Measurements from ENCODE around the gene CXCL14. TPM values are rescaled to one million over a fixed set of nuclear protein-coding genes. Genes with fewer than 3 reads are reported as not detected.

The CXCL14 gene
- total and polyA plus RNA-seq, 2 of the 13 experiments (the other 11 are each of a cell fraction or from before 2014, with no cell fraction given) = not detected

DNA sequence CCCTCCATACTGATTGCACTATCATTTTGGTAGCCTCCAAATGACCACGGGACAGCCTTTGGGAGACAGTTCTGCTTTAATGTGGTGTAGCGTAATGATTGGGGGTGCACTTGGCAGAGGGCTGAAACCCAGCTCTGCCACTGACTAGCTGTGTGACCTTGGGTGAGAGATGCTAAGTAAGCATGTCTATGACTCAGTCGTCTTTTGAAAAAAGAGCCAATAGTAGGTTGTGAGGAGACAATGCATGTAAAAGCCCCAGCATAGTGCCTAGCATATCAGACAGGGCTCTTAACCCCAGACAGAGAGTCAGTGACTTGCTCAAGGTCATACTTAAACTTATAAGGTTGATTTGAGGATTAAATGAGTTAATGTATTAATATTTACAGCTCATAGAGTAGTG, 18.0 kb upstream of the CXCL14 start:
- no peak overlapping the region for H3K9ac ChIP-seq (ENCODE audit: insufficient read depth, low read depth, low read length)
- FAIRE-seq (no peak), ATAC-seq (no peak), DNase-seq (ENCODE audit: low spot score) (no peak)
- peaks cover 2 to 8% of the 10 kb centered on the region in 2 experiments; a peak in 3 of 5 replicates for H3K27me3 ChIP-seq (ENCODE audit: control insufficient read depth in 1 of 2, insufficient read depth in 2 of 2, low read length in 2 of 2)
- WGBS (ENCODE audit: low lambda C conversion rate) = 22% methylated on average over 3 of the region's 3 CpGs
- H3K27ac ChIP-seq (ENCODE audit: extremely low read length, insufficient read depth, low read length) = no peak overlapping the region
- TF ChIP-seq YEATS4 (CRISPR knock-in tag; IDR thresholded peaks at IDR 0.05; ENCODE audit: borderline replicate concordance) = no peak
- no peak for TF ChIP-seq RARG (CRISPR knock-in tag; IDR thresholded peaks at IDR 0.05; ENCODE audit: low read depth)
- TF ChIP-seq KAT2B (IDR thresholded peaks at IDR 0.05; ENCODE audit: borderline replicate concordance, low read depth, low read length) = no peak
- TF ChIP-seq, protein P1, sequence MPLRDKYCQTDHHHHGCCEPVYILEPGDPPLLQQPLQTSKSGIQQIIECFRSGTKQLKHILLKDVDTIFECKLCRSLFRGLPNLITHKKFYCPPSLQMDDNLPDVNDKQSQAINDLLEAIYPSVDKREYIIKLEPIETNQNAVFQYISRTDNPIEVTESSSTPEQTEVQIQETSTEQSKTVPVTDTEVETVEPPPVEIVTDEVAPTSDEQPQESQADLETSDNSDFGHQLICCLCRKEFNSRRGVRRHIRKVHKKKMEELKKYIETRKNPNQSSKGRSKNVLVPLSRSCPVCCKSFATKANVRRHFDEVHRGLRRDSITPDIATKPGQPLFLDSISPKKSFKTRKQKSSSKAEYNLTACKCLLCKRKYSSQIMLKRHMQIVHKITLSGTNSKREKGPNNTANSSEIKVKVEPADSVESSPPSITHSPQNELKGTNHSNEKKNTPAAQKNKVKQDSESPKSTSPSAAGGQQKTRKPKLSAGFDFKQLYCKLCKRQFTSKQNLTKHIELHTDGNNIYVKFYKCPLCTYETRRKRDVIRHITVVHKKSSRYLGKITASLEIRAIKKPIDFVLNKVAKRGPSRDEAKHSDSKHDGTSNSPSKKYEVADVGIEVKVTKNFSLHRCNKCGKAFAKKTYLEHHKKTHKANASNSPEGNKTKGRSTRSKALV (CRISPR knock-in tag; IDR thresholded peaks at IDR 0.05) = no peak
- TF ChIP-seq, protein P2, sequence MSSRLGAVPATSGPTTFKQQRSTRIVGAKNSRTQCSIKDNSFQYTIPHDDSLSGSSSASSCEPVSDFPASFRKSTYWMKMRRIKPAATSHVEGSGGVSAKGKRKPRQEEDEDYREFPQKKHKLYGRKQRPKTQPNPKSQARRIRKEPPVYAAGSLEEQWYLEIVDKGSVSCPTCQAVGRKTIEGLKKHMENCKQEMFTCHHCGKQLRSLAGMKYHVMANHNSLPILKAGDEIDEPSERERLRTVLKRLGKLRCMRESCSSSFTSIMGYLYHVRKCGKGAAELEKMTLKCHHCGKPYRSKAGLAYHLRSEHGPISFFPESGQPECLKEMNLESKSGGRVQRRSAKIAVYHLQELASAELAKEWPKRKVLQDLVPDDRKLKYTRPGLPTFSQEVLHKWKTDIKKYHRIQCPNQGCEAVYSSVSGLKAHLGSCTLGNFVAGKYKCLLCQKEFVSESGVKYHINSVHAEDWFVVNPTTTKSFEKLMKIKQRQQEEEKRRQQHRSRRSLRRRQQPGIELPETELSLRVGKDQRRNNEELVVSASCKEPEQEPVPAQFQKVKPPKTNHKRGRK (CRISPR knock-in tag; IDR thresholded peaks at IDR 0.05) = no peak
- TF ChIP-seq ZNF790 (CRISPR knock-in tag; IDR thresholded peaks at IDR 0.05; ENCODE audit: borderline replicate concordance) = no peak
- TF ChIP-seq TGIF2 (CRISPR knock-in tag; IDR thresholded peaks at IDR 0.05) = no peak
- no peak for TF ChIP-seq MXD4 (CRISPR knock-in tag; IDR thresholded peaks at IDR 0.05)
- no peak for TF ChIP-seq KLF11 (CRISPR knock-in tag; IDR thresholded peaks at IDR 0.05)
- no peak for TF ChIP-seq ZNF577 (CRISPR knock-in tag; IDR thresholded peaks at IDR 0.05; ENCODE audit: borderline replicate concordance, low read depth)
- TF ChIP-seq, protein P3, sequence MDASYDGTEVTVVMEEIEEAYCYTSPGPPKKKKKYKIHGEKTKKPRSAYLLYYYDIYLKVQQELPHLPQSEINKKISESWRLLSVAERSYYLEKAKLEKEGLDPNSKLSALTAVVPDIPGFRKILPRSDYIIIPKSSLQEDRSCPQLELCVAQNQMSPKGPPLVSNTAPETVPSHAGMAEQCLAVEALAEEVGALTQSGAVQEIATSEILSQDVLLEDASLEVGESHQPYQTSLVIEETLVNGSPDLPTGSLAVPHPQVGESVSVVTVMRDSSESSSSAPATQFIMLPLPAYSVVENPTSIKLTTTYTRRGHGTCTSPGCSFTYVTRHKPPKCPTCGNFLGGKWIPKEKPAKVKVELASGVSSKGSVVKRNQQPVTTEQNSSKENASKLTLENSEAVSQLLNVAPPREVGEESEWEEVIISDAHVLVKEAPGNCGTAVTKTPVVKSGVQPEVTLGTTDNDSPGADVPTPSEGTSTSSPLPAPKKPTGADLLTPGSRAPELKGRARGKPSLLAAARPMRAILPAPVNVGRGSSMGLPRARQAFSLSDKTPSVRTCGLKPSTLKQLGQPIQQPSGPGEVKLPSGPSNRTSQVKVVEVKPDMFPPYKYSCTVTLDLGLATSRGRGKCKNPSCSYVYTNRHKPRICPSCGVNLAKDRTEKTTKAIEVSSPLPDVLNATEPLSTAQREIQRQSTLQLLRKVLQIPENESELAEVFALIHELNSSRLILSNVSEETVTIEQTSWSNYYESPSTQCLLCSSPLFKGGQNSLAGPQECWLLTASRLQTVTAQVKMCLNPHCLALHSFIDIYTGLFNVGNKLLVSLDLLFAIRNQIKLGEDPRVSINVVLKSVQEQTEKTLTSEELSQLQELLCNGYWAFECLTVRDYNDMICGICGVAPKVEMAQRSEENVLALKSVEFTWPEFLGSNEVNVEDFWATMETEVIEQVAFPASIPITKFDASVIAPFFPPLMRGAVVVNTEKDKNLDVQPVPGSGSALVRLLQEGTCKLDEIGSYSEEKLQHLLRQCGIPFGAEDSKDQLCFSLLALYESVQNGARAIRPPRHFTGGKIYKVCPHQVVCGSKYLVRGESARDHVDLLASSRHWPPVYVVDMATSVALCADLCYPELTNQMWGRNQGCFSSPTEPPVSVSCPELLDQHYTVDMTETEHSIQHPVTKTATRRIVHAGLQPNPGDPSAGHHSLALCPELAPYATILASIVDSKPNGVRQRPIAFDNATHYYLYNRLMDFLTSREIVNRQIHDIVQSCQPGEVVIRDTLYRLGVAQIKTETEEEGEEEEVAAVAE (CRISPR knock-in tag; IDR thresholded peaks at IDR 0.05; ENCODE audit: borderline replicate concordance) = no peak
- TF ChIP-seq ZNF709 (CRISPR knock-in tag; IDR thresholded peaks at IDR 0.05) = no peak
- TF ChIP-seq, protein P4, sequence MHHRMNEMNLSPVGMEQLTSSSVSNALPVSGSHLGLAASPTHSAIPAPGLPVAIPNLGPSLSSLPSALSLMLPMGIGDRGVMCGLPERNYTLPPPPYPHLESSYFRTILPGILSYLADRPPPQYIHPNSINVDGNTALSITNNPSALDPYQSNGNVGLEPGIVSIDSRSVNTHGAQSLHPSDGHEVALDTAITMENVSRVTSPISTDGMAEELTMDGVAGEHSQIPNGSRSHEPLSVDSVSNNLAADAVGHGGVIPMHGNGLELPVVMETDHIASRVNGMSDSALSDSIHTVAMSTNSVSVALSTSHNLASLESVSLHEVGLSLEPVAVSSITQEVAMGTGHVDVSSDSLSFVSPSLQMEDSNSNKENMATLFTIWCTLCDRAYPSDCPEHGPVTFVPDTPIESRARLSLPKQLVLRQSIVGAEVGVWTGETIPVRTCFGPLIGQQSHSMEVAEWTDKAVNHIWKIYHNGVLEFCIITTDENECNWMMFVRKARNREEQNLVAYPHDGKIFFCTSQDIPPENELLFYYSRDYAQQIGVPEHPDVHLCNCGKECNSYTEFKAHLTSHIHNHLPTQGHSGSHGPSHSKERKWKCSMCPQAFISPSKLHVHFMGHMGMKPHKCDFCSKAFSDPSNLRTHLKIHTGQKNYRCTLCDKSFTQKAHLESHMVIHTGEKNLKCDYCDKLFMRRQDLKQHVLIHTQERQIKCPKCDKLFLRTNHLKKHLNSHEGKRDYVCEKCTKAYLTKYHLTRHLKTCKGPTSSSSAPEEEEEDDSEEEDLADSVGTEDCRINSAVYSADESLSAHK (CRISPR knock-in tag; IDR thresholded peaks at IDR 0.05; ENCODE audit: borderline replicate concordance) = no peak
- no peak for TF ChIP-seq MTF2 (CRISPR knock-in tag; IDR thresholded peaks at IDR 0.05; ENCODE audit: borderline replicate concordance)
- no peak for TF ChIP-seq ZEB1 (IDR thresholded peaks at IDR 0.05; ENCODE audit: insufficient replicate concordance, low read depth)
- POLR2A ChIA-PET = no interaction called here
- CTCF ChIA-PET (ENCODE audit: low intra/inter-chr PET ratio, low total read pairs) = no interaction called here
- no peaks in the 10 kb centered on the region for H3K9me3 ChIP-seq (ENCODE audit: low read length)
- no peak overlapping the region for H3K4me3 ChIP-seq (replicated peaks in 1 of 3; ENCODE audit: insufficient read depth in 1 of 3, low read depth in 2 of 3, low read length in 3 of 3)
- in situ Hi-C loops (cut with HindIII; ENCODE audit: extremely low pct_ligation_motif_present, low pct_unique_long_range_greater_than_20kb) = no loop called here
- H3K4me2 ChIP-seq (ENCODE audit: low read depth, low read length) = no peak overlapping the region
- no peak overlapping the region for H2AFZ ChIP-seq (ENCODE audit: low read length)
- no TSS peak for BruUV-seq (replicated peaks)
- H3K36me3 ChIP-seq (replicated peaks in 1 of 2; ENCODE audit: control insufficient read depth in 1 of 2, insufficient read depth in 2 of 2, low read length in 2 of 2) = no peaks in the 10 kb centered on the region
- no peaks in the 10 kb centered on the region for H3K4me1 ChIP-seq (ENCODE audit: insufficient read depth, low read length)
- no peaks in the 10 kb centered on the region for H3K79me2 ChIP-seq (ENCODE audit: insufficient read depth, low read length)
- intact Hi-C loops (cut with micrococcal nuclease; ENCODE audit: unreplicated experiment) = no loop called here
- H4K20me1 ChIP-seq (ENCODE audit: insufficient read depth, low read length) = no peaks in the 10 kb centered on the region

All from HepG2 (cell line).